Coronary artery (tissue), 2 donors: ENCODE measurements around the gene LMAN2.

Experiments
- DNase-seq: peaks from one replicate; pipeline ENCODE4 v3.0.0-alpha.2; 2017; ENCODE audit warnings: low spot score
- H3K27ac ChIP-seq, 2 donors: fragments of 200-600 bp; sonication (generic); one replicate each; pipeline ENCODE4 v1.5.1; 2016 to 2019
- H3K4me3 ChIP-seq: fragments of 200-600 bp; sonication (generic); 2 replicates; pipeline ENCODE4 v1.5.1; 2016; ENCODE audit warnings: mild to moderate bottlenecking, moderate library complexity
- TF ChIP-seq, protein P1 (sequence below): fragments of 200-600 bp; sonication (generic); IDR thresholded peaks from one replicate; pipeline ENCODE4 v1.5.1; 2019; ENCODE audit warnings: antibody characterized with exemption

Gene LMAN2

DNA sequence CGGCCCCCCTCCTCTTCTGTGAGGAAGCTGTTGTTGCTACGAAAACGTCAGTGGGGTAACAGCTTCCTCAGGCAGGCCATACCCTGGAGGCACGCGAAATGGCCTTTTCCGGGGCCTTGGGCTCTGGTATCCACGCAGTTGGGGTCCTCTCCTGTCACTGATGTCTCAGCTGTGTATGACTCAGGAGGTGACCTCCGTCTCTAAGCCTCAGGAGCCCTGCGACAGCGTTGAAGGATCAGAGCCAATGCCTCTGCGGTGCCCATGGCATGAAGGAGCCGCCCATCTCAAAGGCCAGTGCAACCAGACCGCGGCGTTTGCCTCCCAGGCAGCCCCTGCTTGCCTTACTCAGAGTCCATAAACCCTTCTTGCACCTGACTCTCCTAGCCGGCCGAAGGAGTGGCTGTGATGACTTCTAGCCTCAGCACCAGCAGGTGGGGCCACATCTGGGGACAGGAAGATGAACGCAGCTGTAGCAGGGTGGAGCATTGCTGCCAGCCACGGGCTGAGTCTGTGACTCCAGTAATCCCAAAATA, 38.8 kb downstream of the LMAN2 start:
- no peak overlapping the region for H3K27ac ChIP-seq
- TF ChIP-seq, protein P1, sequence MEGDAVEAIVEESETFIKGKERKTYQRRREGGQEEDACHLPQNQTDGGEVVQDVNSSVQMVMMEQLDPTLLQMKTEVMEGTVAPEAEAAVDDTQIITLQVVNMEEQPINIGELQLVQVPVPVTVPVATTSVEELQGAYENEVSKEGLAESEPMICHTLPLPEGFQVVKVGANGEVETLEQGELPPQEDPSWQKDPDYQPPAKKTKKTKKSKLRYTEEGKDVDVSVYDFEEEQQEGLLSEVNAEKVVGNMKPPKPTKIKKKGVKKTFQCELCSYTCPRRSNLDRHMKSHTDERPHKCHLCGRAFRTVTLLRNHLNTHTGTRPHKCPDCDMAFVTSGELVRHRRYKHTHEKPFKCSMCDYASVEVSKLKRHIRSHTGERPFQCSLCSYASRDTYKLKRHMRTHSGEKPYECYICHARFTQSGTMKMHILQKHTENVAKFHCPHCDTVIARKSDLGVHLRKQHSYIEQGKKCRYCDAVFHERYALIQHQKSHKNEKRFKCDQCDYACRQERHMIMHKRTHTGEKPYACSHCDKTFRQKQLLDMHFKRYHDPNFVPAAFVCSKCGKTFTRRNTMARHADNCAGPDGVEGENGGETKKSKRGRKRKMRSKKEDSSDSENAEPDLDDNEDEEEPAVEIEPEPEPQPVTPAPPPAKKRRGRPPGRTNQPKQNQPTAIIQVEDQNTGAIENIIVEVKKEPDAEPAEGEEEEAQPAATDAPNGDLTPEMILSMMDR = no peak
- peak overlapping the region; percentile 74 for H3K4me3 ChIP-seq
- no peak for DNase-seq

DNA sequence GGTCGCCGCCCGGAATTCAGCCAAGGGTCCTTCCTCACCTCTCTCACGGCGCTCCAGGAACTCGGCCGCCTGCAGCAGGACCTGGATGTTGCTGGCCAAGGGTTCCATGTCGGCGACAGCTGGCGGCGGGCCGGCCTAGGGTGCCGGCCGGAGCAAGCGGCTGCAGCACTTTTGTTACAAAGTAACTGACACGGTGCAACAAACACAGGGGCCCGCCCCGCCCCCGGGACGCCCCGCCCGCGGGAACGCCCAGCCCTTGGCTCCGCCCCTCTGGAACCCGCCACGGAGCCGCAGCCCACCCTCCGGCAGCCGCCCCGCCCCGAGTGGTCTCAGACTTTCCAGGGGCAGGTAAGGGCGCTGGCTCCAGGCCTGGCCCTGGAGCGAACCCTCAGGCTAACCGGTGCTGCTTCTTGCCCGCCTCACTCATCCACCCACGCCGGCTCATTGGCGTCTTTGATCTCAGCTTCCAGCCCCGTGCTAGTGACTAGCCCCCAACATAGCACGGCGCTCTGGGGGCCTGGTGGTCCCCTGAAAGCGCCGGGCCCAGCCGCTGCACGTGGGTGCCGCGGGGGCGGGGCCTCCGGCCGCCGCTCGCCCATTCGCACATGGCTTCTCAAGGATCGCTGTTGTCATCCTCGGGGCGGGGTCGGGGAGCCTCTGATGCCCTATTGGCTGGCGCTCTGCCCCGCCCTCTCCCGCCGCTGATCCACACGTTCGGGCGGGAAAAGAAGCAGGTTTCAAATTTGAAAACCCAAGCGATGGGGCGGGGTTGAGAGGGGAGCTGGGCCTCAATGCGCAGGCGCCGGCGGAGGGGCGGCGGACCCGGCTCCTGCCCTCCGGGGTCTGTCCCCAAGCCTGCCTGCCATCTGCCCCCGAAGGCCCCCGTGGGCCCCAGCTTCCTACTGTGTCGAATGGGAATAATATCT, 39.5 kb downstream of the LMAN2 start, which contains the start of gene MXD3:
Gene MXD3, minus strand, starts transcription at position 176 of the 926 bp plus-strand sequence. Its CDS starts 68 bp downstream, at position 108.
- H3K4me3 ChIP-seq = peak within 1 kb of the TSS; percentile 74
- peak; percentile 96 for DNase-seq
- TF ChIP-seq, protein P1 = no peak
- no peak within 1 kb of the TSS for H3K27ac ChIP-seq

DNA sequence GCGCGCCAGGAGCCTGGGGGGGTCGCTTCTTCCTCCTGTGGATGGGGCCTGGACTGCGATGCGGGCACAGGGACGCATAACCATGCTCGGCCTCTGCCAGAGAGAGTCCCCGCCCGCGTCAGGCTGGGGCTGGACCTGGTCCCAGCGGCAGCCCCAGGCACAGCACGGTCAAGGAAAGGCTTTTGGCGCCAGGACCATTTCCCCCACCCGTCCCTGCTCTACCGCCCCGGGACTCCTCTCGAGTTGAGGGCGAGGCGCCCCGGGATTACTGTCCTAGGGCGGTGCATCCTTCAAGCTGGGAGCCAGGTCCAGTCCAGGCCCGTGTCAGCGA, 40.1 kb downstream of the LMAN2 start:
- Histone ChIP-seq H3K27ac (no peak overlapping the region), H3K4me3 (peak overlapping the region; percentile 74)
- TF ChIP-seq, protein P1 = no peak
- DNase-seq = no peak

DNA sequence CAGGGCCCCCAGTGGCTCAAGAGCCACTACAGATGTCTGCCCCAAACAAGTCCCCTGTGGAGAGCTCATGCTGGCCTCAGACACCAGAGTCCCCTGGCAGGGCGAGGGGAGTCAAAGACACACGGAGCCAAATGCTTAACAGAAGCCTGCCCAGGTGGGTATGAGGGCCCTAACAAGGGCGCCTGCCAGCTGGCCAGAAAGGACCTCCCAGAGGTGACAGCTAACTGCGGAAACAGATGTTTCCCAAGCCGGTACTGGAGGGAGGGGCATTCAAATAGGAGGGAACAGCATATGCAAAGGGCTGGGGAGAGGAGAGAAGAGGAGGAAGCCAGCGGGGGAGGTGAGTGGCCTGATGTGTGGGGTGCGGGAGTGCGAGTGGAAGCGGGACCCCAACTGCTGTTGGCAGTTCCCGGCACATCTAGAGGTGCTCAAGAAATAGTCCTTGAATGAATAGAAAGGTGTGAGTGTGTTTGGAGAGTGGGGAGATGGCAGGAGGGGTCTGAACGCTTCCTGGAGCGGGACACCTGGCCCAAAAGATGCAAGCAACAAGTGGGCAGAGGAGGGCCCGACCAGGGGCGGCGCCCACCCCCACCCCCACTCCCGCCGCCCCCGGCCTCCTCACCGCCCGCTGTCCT, 40.6 kb downstream of the LMAN2 start:
- Histone ChIP-seq H3K27ac (no peak overlapping the region), H3K4me3 (peak overlapping the region; percentile 74)
- TF ChIP-seq, protein P1 = no peak
- no peak for DNase-seq

DNA sequence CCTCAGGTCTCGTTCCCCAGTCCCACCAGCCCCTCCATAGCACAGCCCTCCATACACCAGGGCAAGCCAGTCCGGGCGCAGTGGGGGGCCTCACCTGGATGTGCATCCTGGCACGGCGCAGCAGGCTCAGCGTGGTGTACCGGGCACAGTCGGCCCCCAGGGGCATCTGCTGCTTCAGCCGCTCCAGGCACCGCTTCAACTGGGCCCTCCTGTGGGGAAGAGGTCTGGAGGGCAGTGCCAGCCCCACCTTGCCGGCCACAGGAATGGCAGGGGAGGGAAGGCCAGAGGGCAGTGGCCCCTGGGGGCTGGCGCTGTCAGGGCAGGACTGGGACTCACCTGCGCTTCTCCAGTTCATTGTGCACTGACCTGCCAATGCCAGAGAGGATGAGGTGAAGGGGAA, 41.1 kb downstream of the LMAN2 start:
- Histone ChIP-seq H3K4me3 (no peak overlapping the region), H3K27ac (no peak overlapping the region)
- DNase-seq = no peak
- TF ChIP-seq, protein P1 = no peak

DNA sequence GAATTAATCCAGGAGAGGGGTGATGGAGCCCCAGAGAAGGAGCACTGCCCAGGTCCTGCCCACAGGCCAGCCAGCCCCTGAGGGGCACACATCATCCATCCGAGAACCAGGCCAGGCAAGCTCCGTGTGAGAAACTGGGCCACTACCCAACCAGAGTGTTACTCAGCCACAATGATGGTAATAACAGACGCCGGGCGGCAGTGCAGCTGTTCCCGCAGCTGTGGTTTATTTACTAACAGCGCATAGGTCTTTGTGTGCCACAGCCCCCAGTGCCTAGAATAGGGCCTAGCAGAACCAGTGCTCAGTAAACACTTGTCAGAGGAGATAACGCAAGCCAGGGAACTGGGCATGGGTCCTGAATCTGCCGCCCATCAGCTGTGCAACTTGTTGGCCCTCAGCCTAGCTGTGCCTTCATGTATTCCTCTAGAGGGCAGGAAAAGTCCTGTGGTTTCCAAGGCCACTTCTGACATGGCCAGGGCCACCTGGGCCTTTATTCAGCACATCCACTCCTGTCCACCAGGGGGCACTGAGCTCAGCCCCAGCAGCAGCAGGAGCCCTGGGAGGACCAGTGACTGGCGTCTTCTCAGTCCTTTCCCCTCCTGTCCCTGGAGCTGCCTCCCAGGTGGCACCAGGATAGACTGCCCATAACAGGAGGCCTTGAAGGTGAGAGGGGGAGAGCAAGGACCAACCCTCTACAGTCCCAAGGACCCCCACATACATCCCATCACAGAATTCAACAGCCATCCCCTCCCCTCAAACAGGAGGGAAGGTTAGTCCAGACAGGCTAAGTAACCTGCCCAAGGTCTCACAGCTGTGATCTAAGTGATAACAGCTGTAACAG, 41.9 kb downstream of the LMAN2 start:
- TF ChIP-seq, protein P1 = peak; percentile 47
- no peak overlapping the region for H3K4me3 ChIP-seq

More for the DNA sequence above, 41.9 kb downstream of the LMAN2 start:
- DNase-seq = no peak
- no peak overlapping the region for H3K27ac ChIP-seq
